Effector memory CD4-positive, alpha-beta T cell (primary cell): ENCODE measurements around the gene UBE4B.
"Not testable (repeated sequence)": the region's sequence is repeated elsewhere in the genome, so short reads cannot be mapped to it uniquely, and the experiment has no call there.

Experiments used
- DNase-seq, 3 donors: peaks; one replicate each; pipeline ENCODE4 v3.0.0-alpha.2; 2020
- H3K27ac ChIP-seq: 2 replicates; pipeline ENCODE4 v1.7.0; 2013; ENCODE audit warnings: mild to moderate bottlenecking, low read length, moderate library complexity; ENCODE audit not compliant: insufficient read depth, poor library complexity, severe bottlenecking
- H3K27me3 ChIP-seq: replicated peaks from 2 replicates; pipeline ENCODE4 v1.7.0; 2013; ENCODE audit warnings: mild to moderate bottlenecking, low read length; ENCODE audit not compliant: insufficient read depth, control insufficient read depth, poor library complexity, severe bottlenecking
- H3K36me3 ChIP-seq: 2 replicates; pipeline ENCODE4 v1.7.0; 2013; ENCODE audit warnings: mild to moderate bottlenecking, low read length, moderate library complexity; ENCODE audit not compliant: control insufficient read depth, insufficient read depth
- H3K4me1 ChIP-seq: 2 replicates; pipeline ENCODE4 v1.7.0; 2013; ENCODE audit warnings: low read length, mild to moderate bottlenecking; ENCODE audit not compliant: control insufficient read depth, insufficient read depth, poor library complexity, severe bottlenecking
- H3K4me3 ChIP-seq: 2 replicates; pipeline ENCODE4 v1.7.0; 2013; ENCODE audit warnings: low read length, low read depth, mild to moderate bottlenecking; ENCODE audit not compliant: insufficient read depth, poor library complexity, severe bottlenecking
- H3K9me3 ChIP-seq: 2 replicates; pipeline ENCODE4 v1.7.0; 2013; ENCODE audit warnings: mild to moderate bottlenecking, low read length, moderate library complexity; ENCODE audit not compliant: control insufficient read depth

The UBE4B gene

GRCh38 chr1:10200620-10201019 is 167.9 kb downstream of the UBE4B start:
- no peak for DNase-seq
- Histone ChIP-seq H3K4me1 (no peaks in the 10 kb centered on the region), H3K9me3 (no peaks in the 10 kb centered on the region), H3K4me3 (no peak overlapping the region), H3K27ac (no peak overlapping the region), H3K36me3 (no peaks in the 10 kb centered on the region), H3K27me3 (no peaks in the 10 kb centered on the region)

GRCh38 chr1:10204003-10204642 is 171.4 kb downstream of the UBE4B start:
- H3K4me3 ChIP-seq: no peak overlapping the region
- H3K4me1 ChIP-seq: no peaks in the 10 kb centered on the region
- H3K27me3 ChIP-seq: no peaks in the 10 kb centered on the region
- no peaks in the 10 kb centered on the region for H3K9me3 ChIP-seq
- H3K27ac ChIP-seq: no peak overlapping the region
- H3K36me3 ChIP-seq: no peaks in the 10 kb centered on the region
- DNase-seq: no peak

GRCh38 chr1:10205206-10205605 is 172.4 kb downstream of the UBE4B start:
- not testable (repeated sequence) for DNase-seq, H3K27me3 ChIP-seq, H3K36me3 ChIP-seq, H3K4me1 ChIP-seq, H3K4me3 ChIP-seq, H3K27ac ChIP-seq, H3K9me3 ChIP-seq

GRCh38 chr1:10207810-10208209 is 175.1 kb downstream of the UBE4B start:
- Histone ChIP-seq H3K27ac (no peak overlapping the region), H3K27me3 (no peaks in the 10 kb centered on the region), H3K9me3 (no peaks in the 10 kb centered on the region), H3K36me3 (no peaks in the 10 kb centered on the region), H3K4me3 (no peak overlapping the region), H3K4me1 (peaks cover 13% of the 10 kb centered on the region)
- no peak for DNase-seq

GRCh38 chr1:10208537-10208936 is 175.8 kb downstream of the UBE4B start:
- no peak overlapping the region for H3K4me3 ChIP-seq
- no peak for DNase-seq

GRCh38 chr1:10209590-10209904 is 176.8 kb downstream of the UBE4B start:
- Histone ChIP-seq H3K9me3 (no peaks in the 10 kb centered on the region), H3K27ac (no peak overlapping the region)
- DNase-seq: no peak

More at GRCh38 chr1:10208537-10208936, 175.8 kb downstream of the UBE4B start:
- Histone ChIP-seq H3K27ac (no peak overlapping the region), H3K27me3 (no peaks in the 10 kb centered on the region), H3K4me1 (peaks cover 13% of the 10 kb centered on the region), H3K36me3 (no peaks in the 10 kb centered on the region), H3K9me3 (no peaks in the 10 kb centered on the region)

GRCh38 chr1:10209905-10210810 is 177.4 kb downstream of the UBE4B start, which contains the start of gene KIF1B:
Gene KIF1B, plus strand, starts transcription at chr1:10210570. Its CDS starts 21,759 bp downstream, at chr1:10232329.
- DNase-seq: peak; percentile 93 to 95 (median 94)
- peak within 1 kb of the TSS; percentile 48 for H3K27ac ChIP-seq
- H3K36me3 ChIP-seq: no peaks in the 10 kb centered on the region
- H3K9me3 ChIP-seq: no peaks in the 10 kb centered on the region
- H3K27me3 ChIP-seq: no peaks in the 10 kb centered on the region
- peaks cover 13% of the 10 kb centered on the region for H3K4me1 ChIP-seq
- H3K4me3 ChIP-seq: peak within 1 kb of the TSS; percentile 70

More at GRCh38 chr1:10209590-10209904, 176.8 kb downstream of the UBE4B start:
- Histone ChIP-seq H3K4me1 (peaks cover 13% of the 10 kb centered on the region), H3K4me3 (peak overlapping the region; percentile 70), H3K27me3 (no peaks in the 10 kb centered on the region), H3K36me3 (no peaks in the 10 kb centered on the region)

GRCh38 chr1:10210841-10211804 is 178.4 kb downstream of the UBE4B start:
- peaks cover 13% of the 10 kb centered on the region for H3K4me1 ChIP-seq
- DNase-seq: no peak
- peak overlapping the region; percentile 48 for H3K27ac ChIP-seq

GRCh38 chr1:10211805-10212410 is 179.2 kb downstream of the UBE4B start:
- DNase-seq: no peak
- no peak overlapping the region for H3K27ac ChIP-seq
- H3K36me3 ChIP-seq: no peaks in the 10 kb centered on the region
- no peaks in the 10 kb centered on the region for H3K9me3 ChIP-seq
- no peak overlapping the region for H3K4me3 ChIP-seq
- H3K27me3 ChIP-seq: no peaks in the 10 kb centered on the region
- peaks cover 15% of the 10 kb centered on the region for H3K4me1 ChIP-seq

More at GRCh38 chr1:10210841-10211804, 178.4 kb downstream of the UBE4B start:
- peak overlapping the region; percentile 59 for H3K4me3 ChIP-seq
- H3K27me3 ChIP-seq: no peaks in the 10 kb centered on the region
- no peaks in the 10 kb centered on the region for H3K9me3 ChIP-seq
- H3K36me3 ChIP-seq: no peaks in the 10 kb centered on the region
